AG04449 (cell line): ENCODE data around the gene MAN1A1.
"Not testable (repeated sequence)": the region's sequence is repeated elsewhere in the genome, so short reads cannot be mapped to it uniquely, and the experiment has no call there.

Source experiments
- CTCF ChIA-PET: fragments of 350-600 bp; formaldehyde crosslinking; extraction: SDS; loops from one replicate; lab custom pipeline; 2021; ENCODE audit warnings: antibody characterized with exemption; lab: Yijun Ruan, JAX
- POLR2A ChIA-PET: fragments of 400-600, 350-600 bp; formaldehyde crosslinking; extraction: SDS; loops from one replicate; lab custom pipeline; 2020; ENCODE audit warnings: antibody characterized with exemption, inconsistent platforms; lab: Yijun Ruan, JAX
- DNase-seq: peaks from one replicate; pipeline ENCODE4 v3.0.0-alpha.2; 2010; ENCODE audit warnings: low read depth, low spot score
- H3K4me3 ChIP-seq: 2 replicates; pipeline ENCODE4 v1.5.1; 2011; ENCODE audit warnings: low read depth, mild to moderate bottlenecking, control low read depth, low read length
- CTCF ChIP-seq: IDR thresholded peaks from one replicate; pipeline ENCODE4 v1.5.1; 2011; ENCODE audit warnings: mild to moderate bottlenecking, moderate library complexity, low read length, control low read depth, inconsistent platforms; ENCODE audit not compliant: insufficient read depth; ENCODE audit errors: missing control alignments

MAN1A1 gene

GRCh38 chr6:119303164-119303887, 46.2 kb downstream of the MAN1A1 start:
- DNase-seq = no peak
- ChIA-PET POLR2A (no interaction called here), CTCF (no interaction called here)
- H3K4me3 ChIP-seq = no peak overlapping the region
- TF ChIP-seq CTCF = no peak

DNA sequence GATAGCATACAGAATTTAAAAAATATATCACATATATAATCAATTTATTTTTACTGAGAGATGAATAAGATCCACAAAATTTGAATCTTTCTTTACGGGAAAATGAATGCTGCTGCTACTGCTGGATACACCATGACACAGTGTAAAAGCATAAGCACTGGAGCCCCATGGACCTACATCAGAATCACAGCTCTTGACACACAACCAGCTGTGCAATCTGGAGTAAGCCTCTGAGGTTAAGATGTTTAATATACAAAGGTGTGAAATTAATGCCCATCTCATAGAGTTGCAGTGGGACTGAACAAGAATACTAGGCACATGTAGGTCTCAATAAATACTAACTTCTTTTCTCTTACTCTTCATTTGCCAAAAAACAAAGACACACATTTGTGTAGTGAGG, 48.1 kb downstream of the MAN1A1 start:
- CTCF ChIA-PET = no interaction called here
- no peak for TF ChIP-seq CTCF
- H3K4me3 ChIP-seq = no peak overlapping the region
- POLR2A ChIA-PET = no interaction called here
- DNase-seq = no peak

DNA sequence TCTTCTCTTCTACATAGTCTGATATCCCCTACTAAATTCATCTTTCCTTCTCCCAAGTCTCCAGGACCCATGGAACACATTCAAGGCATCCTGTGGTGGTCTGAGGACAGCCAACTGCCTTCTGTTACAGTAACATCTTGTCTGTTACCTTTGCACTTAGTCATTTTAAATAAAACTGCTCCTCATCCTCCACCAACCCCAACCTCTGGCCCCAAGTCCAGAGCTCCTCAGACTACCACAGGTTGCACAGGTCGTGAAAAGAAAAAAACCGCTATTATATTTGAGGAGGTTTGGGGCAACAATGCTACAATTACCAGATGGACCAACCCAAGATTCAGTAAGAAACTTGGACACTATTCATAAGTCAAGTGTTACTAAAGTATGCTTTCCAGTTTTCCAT, 49.9 kb downstream of the MAN1A1 start:
- POLR2A ChIA-PET = no interaction called here
- TF ChIP-seq CTCF = no peak
- CTCF ChIA-PET = no interaction called here

DNA sequence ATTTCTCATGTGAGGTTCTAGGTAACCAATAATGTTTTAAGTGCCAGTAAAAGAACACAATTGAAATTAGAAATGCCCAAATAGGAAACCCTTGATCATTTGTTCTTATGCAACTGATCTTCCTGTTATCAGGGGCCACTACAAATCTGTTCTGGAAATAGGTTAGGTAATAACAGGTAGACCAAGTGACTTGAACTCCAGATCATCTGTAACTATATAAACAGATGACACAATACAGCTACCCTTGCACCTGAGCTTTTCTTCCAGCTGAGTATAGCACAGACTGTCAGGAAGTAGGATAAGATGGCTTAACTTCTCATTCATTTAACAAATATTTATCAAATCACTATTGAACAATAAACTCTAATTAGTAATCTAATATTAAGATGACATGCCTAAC, 52.5 kb downstream of the MAN1A1 start:
- H3K4me3 ChIP-seq = no peak overlapping the region
- ChIA-PET CTCF (no interaction called here), POLR2A (no interaction called here)
- TF ChIP-seq CTCF = no peak
- DNase-seq = no peak

More for the DNA sequence above, 49.9 kb downstream of the MAN1A1 start:
- DNase-seq = no peak
- no peak overlapping the region for H3K4me3 ChIP-seq

GRCh38 chr6:119296036-119297035, 53.2 kb downstream of the MAN1A1 start:
- no peak for DNase-seq
- no peak for TF ChIP-seq CTCF
- ChIA-PET POLR2A (no interaction called here), CTCF (no interaction called here)
- H3K4me3 ChIP-seq = no peak overlapping the region

- no peak overlapping the region for H3K4me3 ChIP-seq
- DNase-seq = no peak
- CTCF ChIA-PET = interaction anchor here (0.6 kb wide), 1 partner anchor 9 kb away, joined by 3 read pairs; no protein-coding TSS in a partner anchor
- no peak for TF ChIP-seq CTCF
- POLR2A ChIA-PET = no interaction called here
Observed at GRCh38 chr6:119294984-119295383, 54.6 kb downstream of the MAN1A1 start.

DNA sequence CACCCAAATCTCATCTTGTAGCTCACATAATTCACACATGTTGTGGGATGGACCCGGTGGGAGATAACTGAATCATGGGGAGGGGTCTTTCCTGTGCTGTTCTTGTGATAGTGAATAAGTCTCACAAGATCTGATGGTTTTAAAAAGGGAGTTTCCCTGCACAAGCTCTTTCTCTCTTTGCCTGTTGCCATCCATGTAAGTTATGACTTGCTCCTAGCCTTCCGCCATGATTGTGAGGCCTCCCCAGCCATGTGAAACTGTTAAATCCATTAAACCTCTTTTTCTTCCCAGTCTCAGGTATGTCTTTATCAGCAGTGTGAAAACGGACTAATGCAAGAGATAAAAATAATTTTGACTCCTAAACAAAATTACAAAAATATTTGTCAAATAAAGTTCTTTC, 58.5 kb downstream of the MAN1A1 start:
- DNase-seq, CTCF ChIA-PET, POLR2A ChIA-PET, H3K4me3 ChIP-seq: not testable (repeated sequence)
